ENCODE results near the gene ZNF648.

GRCh38 chr1:182086620-182087019 is 25.1 kb upstream of the ZNF648 start:
- TF ChIP-seq CTCF (IDR thresholded peaks at IDR 0.05): no peak
- no peak for TF ChIP-seq POLR2A (IDR thresholded peaks at IDR 0.05)
- TF ChIP-seq POLR2AphosphoS5 (IDR thresholded peaks at IDR 0.05): no peak

All from prostate gland (tissue), 2 donors.